LNCaP clone FGC (cell line): ENCODE results near the gene MVD.

ENCODE experiments used
- DNase-seq: peaks from one replicate; pipeline ENCODE4 v3.0.0-alpha.2; 2011; ENCODE audit warnings: low read depth
- H3K4me3 ChIP-seq: 2 replicates; pipeline ENCODE4 v1.5.1; 2011; ENCODE audit warnings: mild to moderate bottlenecking, low read depth, low read length, control low read depth
- TF ChIP-seq, protein P1 (sequence below): IDR thresholded peaks from 2 replicates; pipeline ENCODE4 v1.5.1; 2012; ENCODE audit warnings: mild to moderate bottlenecking; ENCODE audit not compliant: control insufficient read depth, insufficient read depth; ENCODE audit errors: extremely low read depth

The MVD gene

DNA sequence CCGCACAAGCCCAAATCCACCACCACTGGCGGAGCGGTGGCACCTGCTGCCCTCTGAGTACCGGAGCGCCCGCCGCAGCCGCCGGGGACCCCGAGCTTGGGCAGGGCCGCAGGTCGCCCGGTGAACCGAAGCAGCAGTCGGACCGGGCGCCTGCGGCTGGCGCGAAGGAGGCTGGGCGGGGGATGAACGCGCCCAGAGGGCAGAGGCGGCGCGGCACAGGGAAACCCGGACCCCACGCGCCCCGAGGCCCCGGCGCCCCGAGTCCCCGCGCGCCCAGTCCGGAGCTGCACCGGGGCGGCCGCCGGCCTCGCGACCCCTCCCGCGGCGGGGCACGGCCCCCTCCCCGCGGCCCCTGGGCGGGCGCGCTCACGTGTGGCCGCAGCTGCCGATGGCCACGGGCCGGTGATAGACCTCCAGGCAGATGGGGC lies 42.9 kb upstream of the MVD start:
- no peak for DNase-seq
- TF ChIP-seq, protein P1, sequence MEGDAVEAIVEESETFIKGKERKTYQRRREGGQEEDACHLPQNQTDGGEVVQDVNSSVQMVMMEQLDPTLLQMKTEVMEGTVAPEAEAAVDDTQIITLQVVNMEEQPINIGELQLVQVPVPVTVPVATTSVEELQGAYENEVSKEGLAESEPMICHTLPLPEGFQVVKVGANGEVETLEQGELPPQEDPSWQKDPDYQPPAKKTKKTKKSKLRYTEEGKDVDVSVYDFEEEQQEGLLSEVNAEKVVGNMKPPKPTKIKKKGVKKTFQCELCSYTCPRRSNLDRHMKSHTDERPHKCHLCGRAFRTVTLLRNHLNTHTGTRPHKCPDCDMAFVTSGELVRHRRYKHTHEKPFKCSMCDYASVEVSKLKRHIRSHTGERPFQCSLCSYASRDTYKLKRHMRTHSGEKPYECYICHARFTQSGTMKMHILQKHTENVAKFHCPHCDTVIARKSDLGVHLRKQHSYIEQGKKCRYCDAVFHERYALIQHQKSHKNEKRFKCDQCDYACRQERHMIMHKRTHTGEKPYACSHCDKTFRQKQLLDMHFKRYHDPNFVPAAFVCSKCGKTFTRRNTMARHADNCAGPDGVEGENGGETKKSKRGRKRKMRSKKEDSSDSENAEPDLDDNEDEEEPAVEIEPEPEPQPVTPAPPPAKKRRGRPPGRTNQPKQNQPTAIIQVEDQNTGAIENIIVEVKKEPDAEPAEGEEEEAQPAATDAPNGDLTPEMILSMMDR: no peak
- H3K4me3 ChIP-seq: peak overlapping the region; percentile 99

DNA sequence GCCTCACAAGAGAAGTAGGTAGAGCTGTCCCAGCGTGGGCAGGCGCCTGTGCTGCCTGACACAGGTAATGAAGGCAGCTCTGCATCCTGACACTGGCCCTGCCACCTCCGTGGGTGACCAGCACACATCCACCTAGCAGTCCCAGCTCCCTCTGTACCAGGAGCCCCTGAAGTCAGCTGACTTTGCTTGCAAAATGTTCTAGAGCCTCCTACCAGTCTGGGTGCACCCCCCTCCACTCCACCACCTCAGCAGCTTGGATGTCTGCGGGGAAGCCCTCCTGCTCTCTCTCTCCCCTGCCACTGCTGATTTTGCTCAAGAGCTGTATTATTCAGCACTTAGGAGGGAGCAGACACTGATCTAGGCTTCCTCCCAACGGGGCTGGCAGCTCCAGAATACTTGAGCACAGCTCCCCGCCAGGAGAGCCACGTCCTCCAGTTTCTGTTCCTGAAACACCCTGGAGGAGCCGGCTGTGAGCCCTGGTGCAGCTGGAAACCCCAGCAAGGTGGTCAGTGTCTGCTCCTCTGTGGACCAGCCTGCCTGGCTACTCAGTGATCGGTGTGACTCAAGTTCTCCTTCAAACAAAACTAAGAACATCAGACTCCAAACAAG lies 42.3 kb upstream of the MVD start:
- TF ChIP-seq, protein P1: no peak
- peak overlapping the region; percentile 99 for H3K4me3 ChIP-seq

DNA sequence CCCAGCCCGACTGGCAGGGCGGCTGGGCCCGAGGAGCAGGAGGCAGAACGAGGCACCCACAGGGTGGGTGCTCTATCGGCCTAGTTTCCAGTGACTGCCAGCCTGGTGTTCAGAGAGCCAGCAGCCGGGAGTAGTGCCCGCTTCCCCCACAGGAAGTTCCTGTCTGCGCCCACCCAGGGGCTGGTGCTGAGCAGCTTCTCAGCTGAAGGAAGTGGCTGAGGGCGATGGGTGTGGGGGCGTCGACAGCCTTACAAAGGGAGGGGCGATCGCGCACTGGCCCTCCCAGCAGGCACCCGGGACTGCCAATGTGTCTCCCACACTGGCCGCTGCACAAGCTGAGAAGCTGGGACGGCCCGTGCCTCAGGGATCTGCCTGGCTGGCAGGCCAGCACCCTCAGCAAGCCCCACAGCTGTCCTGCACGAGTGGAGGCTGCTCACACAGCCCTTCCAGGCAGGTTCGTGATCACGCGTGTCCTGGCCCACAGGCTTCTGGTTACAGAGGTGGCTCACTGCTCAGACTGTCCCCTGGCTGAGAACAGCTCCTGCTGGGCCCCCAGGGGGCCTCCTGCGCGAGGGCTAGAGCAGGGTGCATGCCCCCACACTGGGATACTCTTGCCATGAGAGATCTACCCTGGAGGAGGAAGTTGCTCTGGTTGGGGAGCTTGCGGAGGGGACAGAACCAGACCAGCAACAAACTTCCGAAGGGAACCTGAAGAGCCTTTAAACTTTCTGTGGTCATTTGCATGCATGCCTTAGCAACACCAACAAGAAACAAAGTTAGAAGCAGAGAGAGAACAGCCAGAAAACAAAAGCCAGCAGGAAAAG lies 40.8 kb upstream of the MVD start:
- no peak for DNase-seq
- TF ChIP-seq, protein P1: no peak
- no peak overlapping the region for H3K4me3 ChIP-seq

More for the DNA sequence above, 42.3 kb upstream of the MVD start:
- DNase-seq: no peak

DNA sequence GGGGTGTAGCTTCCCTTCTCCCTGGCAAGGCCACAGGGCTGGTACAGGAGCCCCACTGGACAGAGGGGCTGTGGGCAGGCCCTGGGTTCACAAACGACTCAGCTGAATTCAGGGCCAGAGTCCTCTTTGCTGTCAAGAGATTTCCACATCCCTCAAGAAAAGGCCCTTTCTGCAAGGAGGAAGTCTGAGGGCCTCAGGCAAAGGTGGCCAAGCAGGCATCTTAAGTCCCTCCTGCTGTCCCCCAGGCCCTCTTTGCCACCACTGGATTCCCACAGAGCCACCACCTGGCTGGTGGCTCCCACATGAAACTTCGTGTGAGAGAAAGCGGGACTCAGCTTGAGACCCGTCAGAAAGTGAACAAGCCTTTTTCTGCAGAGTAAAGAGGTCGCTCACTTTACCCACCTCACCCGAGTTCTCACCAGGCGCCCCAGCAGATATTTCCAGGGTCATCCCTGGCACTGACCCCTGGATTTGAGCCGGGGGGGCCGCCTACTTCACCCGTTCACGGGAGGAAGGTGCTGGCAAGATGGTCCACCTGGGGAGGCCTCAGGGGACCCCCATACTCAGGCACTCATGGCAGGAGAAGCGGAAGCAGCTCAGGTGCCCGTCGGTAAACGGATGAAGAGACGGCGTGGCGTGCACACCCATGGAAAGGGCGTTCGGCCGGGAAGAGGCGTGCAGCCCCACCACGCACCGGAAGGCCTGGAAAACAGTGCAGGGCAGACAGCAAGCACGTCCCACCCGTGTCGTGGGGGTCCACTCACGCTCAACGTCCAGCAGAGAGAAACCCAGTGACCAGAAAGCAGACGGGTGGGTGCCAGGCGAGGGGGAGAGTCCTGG lies 39.7 kb upstream of the MVD start:
- no peak for DNase-seq
- no peak overlapping the region for H3K4me3 ChIP-seq
- TF ChIP-seq, protein P1: no peak

DNA sequence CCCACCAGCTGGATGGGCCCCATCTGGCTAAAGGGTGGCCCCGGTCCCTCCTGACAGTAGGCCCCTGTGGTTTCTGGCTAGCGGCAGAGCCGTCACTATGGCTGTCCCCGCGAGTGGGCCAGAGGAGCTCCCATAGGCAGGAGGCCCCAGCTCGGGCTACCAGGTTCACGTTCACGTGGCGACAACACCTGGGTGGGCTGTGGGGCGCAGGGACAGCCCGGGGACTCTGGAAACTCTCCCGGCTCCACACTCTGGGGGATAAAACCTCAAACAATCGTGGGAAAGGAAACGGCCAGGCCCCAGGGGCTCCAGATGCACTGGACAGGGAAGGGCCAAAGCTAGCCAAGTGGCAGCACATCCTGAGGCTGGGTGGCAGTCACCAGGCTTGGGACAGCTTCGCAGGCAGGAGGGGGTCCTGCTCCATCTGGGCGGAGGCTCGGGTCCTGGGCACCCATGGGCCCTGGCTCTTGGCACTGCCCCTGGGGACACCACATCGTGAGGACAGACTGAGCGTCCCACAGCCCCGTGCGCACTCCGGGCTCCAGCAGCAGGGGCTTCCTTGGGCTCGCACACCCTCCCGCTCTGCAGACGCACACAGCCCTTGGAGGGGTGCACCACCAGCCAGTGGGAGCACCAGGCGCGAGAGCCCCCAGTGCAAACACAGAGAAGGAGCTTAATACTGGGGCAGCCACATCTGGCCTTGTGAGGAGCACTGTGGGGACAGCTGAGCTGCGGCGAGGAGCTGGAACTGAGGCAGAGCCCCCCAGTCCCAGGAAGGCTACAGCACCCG lies 38.9 kb upstream of the MVD start:
- no peak for DNase-seq
- TF ChIP-seq, protein P1: no peak
- no peak overlapping the region for H3K4me3 ChIP-seq
